Muscle layer of duodenum (tissue), 2 donors: Measurements from ENCODE around the gene YWHAG.

ENCODE experiments used
- H3K27ac ChIP-seq: one replicate; pipeline ENCODE4 v1.7.0; 2013; ENCODE audit warnings: mild to moderate bottlenecking, low read length
- H3K27me3 ChIP-seq: one replicate; pipeline ENCODE4 v1.7.0; 2013; ENCODE audit warnings: low read depth, mild to moderate bottlenecking, control low read depth, low read length
- H3K36me3 ChIP-seq, 2 donors: one replicate each; pipeline ENCODE4 v1.7.0; 2013; ENCODE audit warnings: low read length in 2 of 2, control low read depth in 1 of 2, mild to moderate bottlenecking in 1 of 2; ENCODE audit not compliant: insufficient read depth in 2 of 2, control insufficient read depth in 1 of 2
- H3K4me1 ChIP-seq, 2 donors: one replicate each; pipeline ENCODE4 v1.7.0; 2013; ENCODE audit warnings: low read length in 2 of 2, mild to moderate bottlenecking in 2 of 2, control low read depth in 1 of 2, moderate library complexity in 1 of 2; ENCODE audit not compliant: insufficient read depth in 2 of 2, control insufficient read depth in 1 of 2
- H3K4me3 ChIP-seq, 2 donors: one replicate each; pipeline ENCODE4 v1.7.0; 2013; ENCODE audit warnings: low read length in 2 of 2, low read depth in 1 of 2, mild to moderate bottlenecking in 1 of 2
- H3K9me3 ChIP-seq, 2 donors: one replicate each; pipeline ENCODE4 v1.7.0; 2013; ENCODE audit warnings: low read length in 2 of 2, control low read depth in 1 of 2, mild to moderate bottlenecking in 1 of 2; ENCODE audit not compliant: control insufficient read depth in 1 of 2
- donor health status: healthy.

YWHAG gene

DNA sequence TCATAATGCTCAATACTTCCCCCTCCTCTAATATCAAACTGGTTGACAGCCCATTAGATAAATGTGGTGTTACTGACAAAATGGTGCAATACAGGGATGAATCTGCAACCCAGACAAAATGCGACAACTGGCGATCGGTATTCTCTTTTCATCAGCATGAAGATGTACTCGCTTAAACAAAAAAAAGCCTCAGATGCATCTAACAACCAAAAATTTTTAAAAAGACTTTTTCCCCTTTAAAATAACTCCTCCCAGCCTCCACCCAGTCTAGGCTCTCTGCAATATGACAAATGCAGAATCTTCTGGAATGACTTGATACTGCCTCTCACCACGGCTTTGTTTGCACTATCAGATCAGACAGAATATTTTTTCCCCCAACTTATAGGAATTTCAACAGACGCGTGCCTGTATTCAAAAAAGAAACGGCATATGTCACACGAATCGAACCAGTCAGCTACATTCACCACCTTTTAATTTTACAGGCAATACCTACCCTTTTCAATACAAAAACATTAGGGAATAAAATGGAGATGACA is 1.2 kb downstream of the YWHAG start:
- peaks cover 16 to 35% of the 10 kb centered on the region in 2 donors for H3K4me1 ChIP-seq
- H3K4me3 ChIP-seq, result peak overlapping the region; percentile 95 to 99
- no peaks in the 10 kb centered on the region for H3K9me3 ChIP-seq
- peak overlapping the region; percentile 97 for H3K27ac ChIP-seq
- H3K36me3 ChIP-seq, result peaks cover 0 to 4% of the 10 kb centered on the region in 2 donors
- H3K27me3 ChIP-seq, result no peaks in the 10 kb centered on the region

DNA sequence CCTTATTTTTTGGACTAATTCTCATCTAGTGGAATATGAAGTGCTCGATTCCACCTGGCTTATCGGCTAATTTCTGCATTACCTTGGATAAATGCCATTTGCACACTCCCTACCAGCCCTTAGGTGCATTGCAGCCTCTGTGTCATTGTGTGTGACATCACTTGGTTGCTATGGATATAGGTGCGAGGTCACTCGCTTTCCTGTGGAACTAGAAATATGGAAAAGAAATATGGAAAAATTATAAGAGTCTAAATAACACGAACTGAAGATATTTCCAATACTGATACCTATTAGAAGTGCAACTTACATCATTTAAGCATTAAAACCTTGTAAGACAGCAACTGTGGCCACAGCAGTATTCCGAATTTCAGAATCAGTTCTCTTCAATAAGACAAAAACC is 2.0 kb downstream of the YWHAG start:
- peak overlapping the region; percentile 95 to 99 for H3K4me3 ChIP-seq
- H3K36me3 ChIP-seq, result peaks cover 0 to 4% of the 10 kb centered on the region in 2 donors
- H3K9me3 ChIP-seq, result no peaks in the 10 kb centered on the region
- H3K27ac ChIP-seq, result peak overlapping the region; percentile 97
- H3K4me1 ChIP-seq, result peaks cover 16 to 43% of the 10 kb centered on the region in 2 donors
- H3K27me3 ChIP-seq, result no peaks in the 10 kb centered on the region

DNA sequence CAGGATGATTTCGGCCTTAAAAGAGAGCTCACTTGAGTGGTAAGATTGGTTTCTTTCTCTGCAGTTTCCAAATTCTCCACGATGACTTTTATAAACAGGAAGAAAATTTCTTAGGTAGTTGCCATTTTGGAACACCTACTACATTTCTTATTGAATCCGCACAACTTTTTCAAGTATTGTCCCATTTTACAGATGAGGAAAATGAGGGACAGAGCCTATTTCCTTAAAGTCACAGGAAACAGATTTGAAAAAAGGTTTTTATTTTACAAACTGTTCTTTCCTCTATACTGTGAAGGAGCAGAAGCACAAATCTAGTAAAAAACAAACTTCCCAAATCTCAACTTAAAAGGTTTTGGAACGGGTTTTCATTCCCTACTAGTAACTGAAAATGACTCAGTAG is 2.7 kb downstream of the YWHAG start:
- H3K4me3 ChIP-seq, result no peak overlapping the region
- H3K27me3 ChIP-seq, result no peaks in the 10 kb centered on the region
- H3K9me3 ChIP-seq, result no peaks in the 10 kb centered on the region
- peak overlapping the region; percentile 97 for H3K27ac ChIP-seq
- peaks cover 16 to 44% of the 10 kb centered on the region in 2 donors for H3K4me1 ChIP-seq
- H3K36me3 ChIP-seq, result peaks cover 0 to 4% of the 10 kb centered on the region in 2 donors

DNA sequence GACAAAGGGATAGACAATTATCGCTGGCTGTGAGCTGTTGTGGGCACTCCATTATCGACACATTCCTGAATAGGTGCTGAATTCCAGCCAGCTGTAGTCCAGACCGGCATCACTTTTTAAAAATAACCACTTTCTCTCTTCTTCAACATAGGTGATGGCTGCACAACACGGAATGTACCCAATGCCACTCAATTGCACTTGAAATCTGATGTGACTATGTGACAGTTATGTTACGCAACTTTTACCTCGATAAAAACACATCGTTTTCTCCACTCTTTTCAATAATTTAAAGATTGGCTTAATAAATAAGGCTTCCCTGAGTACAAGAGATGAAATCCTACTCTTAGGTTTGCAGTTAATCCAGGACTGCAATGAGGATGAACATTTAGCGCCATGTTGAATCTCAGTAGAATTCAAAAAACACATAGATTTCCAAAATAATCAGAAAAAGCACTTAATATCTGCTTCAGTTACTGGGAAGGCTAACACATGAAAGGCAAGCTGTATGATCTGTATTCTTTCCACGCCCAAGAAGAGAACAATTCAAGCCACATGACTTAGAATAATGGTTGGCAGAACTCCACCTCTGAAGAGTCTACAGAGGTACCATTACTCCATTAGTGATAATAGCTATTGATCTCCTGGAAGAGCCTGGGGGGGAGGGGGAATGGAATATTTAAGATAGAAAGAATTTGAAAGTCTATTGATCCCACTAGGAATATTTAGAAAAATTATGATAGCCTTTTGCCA is 3.6 kb downstream of the YWHAG start:
- Histone ChIP-seq H3K36me3 (peaks cover 0 to 6% of the 10 kb centered on the region in 2 donors), H3K27ac (no peak overlapping the region), H3K4me1 (peaks cover 16 to 44% of the 10 kb centered on the region in 2 donors), H3K9me3 (no peaks in the 10 kb centered on the region), H3K4me3 (no peak overlapping the region), H3K27me3 (no peaks in the 10 kb centered on the region)

DNA sequence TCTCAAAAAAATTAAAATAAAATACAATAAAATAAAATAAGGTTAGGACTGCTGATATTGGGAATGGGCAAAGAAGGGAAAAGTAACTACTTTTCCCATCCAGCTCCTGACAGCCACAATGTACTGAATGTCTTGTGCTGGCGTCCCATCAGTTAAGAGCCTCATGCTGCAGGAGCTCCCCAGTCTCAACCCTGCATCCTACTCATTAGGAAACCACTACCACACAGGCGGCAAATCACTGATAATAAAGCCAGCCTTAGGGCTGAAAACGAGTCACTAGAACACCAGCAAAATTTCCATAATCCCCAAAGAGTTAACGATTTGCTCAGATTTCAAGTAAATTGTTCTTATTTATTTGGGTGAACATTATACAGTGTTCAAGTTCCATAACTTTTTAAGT is 4.3 kb downstream of the YWHAG start:
- Histone ChIP-seq H3K4me1 (peaks cover 12 to 42% of the 10 kb centered on the region in 2 donors), H3K27me3 (no peaks in the 10 kb centered on the region)

DNA sequence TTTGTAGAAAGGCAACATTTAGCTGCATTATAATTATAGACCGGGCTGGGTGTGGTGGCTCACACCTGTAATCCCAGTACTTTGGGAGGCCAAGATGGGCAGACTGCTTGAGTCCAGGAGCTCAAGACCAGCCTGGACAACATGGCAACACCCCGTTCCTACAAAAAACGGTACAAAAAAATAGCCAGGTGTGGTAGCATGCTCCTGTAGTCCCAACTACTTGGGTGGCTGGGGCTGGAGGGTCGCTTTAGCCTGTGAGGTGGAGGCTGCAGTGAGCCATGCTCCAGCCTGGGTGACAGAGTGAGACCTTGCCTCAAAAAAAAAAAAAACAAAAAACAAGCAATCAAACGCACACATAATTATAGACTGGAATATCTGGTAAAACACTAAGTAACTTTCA is 5.0 kb downstream of the YWHAG start:
- H3K4me3 ChIP-seq, result no peak overlapping the region
- H3K4me1 ChIP-seq, result peaks cover 12 to 42% of the 10 kb centered on the region in 2 donors
- no peak overlapping the region for H3K27ac ChIP-seq
- H3K27me3 ChIP-seq, result no peaks in the 10 kb centered on the region
- no peaks in the 10 kb centered on the region for H3K9me3 ChIP-seq
- H3K36me3 ChIP-seq, result peaks cover 0 to 15% of the 10 kb centered on the region in 2 donors

More for the DNA sequence above, 4.3 kb downstream of the YWHAG start:
- H3K9me3 ChIP-seq, result no peaks in the 10 kb centered on the region
- peaks cover 0 to 12% of the 10 kb centered on the region in 2 donors for H3K36me3 ChIP-seq
- H3K4me3 ChIP-seq, result no peak overlapping the region
- no peak overlapping the region for H3K27ac ChIP-seq

DNA sequence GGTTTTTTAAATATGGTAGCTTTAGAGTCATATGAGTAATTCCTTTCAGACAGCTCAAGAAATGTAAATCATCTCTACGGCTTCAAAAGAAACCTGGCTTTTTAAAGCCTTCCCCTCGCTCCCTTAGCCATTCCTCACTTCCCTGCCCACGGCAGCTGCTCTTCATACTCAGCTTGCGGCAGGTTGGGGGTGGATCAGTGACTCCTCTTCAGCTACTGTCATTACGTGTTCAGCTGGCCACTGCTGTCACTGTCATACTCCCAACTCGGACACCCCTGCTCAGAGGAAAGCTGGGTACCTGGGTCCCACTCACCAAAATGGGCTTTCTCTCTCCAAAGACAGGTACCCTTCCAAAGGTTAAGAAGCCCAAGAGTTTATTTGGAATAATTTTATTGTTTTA is 6.6 kb downstream of the YWHAG start:
- Histone ChIP-seq H3K4me3 (no peak overlapping the region), H3K27me3 (no peaks in the 10 kb centered on the region), H3K36me3 (peaks cover under 1 to 21% of the 10 kb centered on the region in 2 donors), H3K27ac (no peak overlapping the region), H3K4me1 (peaks cover 11 to 38% of the 10 kb centered on the region in 2 donors), H3K9me3 (no peaks in the 10 kb centered on the region)

DNA sequence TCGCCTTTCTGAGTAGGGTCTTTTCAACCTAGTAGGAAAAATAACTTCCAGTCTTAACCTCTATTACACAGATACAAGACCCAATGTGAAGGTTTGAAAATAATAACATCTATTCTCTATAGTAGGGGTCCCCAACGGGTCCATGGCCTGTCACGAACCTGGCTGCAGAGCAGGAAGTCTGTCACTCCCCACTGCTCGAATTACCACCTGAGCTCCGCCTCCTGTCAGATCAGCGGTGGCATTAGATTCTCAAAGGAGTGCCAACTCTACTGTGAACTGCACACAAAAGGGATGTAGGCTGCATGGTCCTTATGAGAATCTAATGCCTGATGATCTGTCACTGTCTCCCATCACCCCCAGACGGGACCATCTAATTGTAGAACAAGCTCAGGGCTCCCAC is 7.4 kb downstream of the YWHAG start:
- Histone ChIP-seq H3K27me3 (no peaks in the 10 kb centered on the region), H3K36me3 (peaks cover 8 to 29% of the 10 kb centered on the region in 2 donors), H3K4me3 (no peak overlapping the region), H3K27ac (no peak overlapping the region), H3K4me1 (peaks cover 4 to 30% of the 10 kb centered on the region in 2 donors), H3K9me3 (no peaks in the 10 kb centered on the region)

DNA sequence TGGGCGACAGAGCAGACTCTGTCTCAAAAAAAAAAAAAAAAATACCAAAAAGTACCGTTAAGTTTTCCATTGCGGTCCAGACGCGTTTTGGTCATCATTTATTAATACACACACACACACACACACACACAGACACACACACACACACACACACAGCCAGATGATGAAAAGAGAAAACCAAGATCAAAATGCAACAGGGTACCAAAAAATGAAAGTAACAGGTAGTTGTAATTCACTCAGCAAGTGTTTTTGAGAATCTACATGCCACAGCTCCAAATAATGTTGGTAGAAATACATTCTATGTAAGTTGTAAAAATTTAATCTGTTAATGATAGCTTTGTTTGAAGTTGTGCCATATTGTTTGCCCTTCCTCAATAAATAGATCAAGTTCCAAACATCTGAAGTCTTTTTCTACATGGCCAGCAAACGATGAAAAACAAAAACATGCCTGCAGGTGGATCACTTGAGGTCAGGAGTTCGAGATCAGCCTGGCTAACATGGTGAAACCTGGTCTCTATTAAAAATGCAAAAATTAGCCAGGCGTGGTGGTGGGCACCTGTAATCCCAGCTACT is 9.4 kb downstream of the YWHAG start:
- Histone ChIP-seq H3K27me3 (no peaks in the 10 kb centered on the region), H3K9me3 (no peaks in the 10 kb centered on the region), H3K4me3 (no peak overlapping the region), H3K36me3 (peaks cover 17 to 33% of the 10 kb centered on the region in 2 donors), H3K27ac (no peak overlapping the region), H3K4me1 (peaks cover 0 to 14% of the 10 kb centered on the region in 2 donors)

DNA sequence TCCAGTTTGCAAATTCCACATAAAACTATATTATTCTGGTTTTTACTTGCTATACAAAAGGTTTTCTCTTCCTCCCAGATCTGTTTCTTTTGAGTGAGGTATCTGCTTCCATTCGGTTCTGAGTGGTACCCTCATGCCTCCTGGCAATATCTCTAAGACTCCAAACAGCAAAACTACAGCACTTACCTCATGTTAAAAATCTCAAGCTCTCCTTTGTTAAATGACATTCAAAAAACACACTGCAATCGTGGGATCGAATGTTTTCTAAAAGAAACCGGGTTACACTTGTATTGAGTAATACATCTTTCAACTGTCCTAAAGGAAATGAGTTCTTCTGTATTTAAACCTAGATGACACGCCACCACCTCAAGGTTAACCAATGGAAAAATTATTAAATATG is 11.1 kb downstream of the YWHAG start:
- Histone ChIP-seq H3K4me3 (no peak overlapping the region), H3K27me3 (no peaks in the 10 kb centered on the region), H3K9me3 (no peaks in the 10 kb centered on the region), H3K36me3 (peaks cover 25 to 47% of the 10 kb centered on the region in 2 donors), H3K4me1 (peaks cover 0 to 13% of the 10 kb centered on the region in 2 donors), H3K27ac (no peak overlapping the region)

DNA sequence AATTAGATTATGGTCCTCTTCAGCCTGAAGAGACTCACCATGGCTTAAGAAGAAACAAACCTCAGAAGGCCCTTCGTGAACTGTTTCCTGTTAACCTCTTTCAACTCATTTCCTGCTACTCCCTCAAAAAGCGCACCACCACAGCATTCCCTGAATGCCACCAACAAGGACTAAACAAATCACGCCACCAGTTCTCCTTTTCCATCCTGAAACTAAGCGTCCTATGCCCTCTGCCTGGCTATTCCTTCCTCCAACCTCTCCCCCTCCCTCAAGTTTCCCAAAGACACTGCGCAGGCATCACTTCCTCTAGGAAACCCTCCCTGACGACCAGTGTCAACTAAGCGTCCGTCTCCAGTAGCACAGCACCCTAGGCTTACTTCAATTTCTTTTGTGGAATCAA is 12.0 kb downstream of the YWHAG start:
- H3K4me1 ChIP-seq, result peaks cover 0 to 8% of the 10 kb centered on the region in 2 donors
- peak overlapping the region; percentile 53 for H3K27ac ChIP-seq
- H3K9me3 ChIP-seq, result no peaks in the 10 kb centered on the region
- no peak overlapping the region for H3K4me3 ChIP-seq
- peaks cover 25 to 51% of the 10 kb centered on the region in 2 donors for H3K36me3 ChIP-seq
- no peaks in the 10 kb centered on the region for H3K27me3 ChIP-seq
